ENCODE results near the gene WDR55.
"Not testable (repeated sequence)": the region's sequence is repeated elsewhere in the genome, so short reads cannot be mapped to it uniquely, and the experiment has no call there.

The WDR55 gene

DNA sequence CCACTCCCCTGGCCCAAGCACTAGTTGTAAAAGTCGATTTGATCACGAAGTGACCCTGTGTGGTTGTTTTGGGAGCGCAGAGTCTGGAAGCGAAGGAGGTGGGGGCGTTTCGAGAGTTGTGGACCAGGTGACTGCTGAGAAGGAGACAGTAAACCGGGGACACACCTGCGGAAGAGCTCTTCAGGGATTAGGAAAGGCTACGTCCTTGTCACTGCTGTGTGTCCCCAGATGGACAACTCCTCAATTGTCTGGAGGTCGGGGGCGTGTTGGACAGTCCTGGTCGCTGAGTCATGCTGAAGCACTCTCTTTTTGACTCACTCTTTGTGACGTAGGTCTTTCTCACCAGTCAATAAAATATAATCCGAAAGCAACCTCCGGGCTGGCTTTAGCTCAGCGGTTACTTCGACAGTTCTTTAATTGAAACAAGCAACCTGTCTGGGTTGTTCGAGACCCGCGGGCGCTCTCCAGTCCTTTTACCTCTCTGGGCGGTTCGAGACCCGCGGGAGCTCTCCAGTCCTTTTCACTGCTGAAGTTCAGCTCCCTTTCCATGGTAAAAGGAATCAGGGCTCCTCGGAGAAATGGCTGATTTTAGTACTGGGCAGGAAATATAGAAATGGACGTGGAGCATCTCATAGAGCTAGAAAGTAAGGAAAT, 46.3 kb downstream of the WDR55 start:
- DNase-seq (ENCODE audit: low read depth), result peak; percentile 96

DNA sequence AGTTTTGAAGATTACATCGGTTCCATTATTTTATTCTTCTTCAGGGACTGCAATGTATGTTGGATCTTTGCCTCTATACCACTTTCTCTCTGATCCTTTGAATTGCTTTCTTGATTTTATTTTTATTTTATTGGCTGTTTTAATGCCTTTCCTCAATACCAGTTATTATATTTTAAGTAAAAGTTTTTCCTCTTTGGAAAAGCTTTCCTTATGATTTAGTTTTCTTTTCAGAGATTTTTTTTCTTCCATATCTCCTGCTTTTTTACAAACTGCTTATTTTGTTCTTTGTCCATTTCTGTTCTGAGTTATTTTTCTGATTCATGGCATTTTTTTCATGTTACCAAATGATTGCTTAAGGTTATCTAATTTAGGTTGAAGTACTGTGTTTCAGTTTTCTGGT, 47.1 kb downstream of the WDR55 start:
- no peak for DNase-seq (ENCODE audit: low read depth)

DNA sequence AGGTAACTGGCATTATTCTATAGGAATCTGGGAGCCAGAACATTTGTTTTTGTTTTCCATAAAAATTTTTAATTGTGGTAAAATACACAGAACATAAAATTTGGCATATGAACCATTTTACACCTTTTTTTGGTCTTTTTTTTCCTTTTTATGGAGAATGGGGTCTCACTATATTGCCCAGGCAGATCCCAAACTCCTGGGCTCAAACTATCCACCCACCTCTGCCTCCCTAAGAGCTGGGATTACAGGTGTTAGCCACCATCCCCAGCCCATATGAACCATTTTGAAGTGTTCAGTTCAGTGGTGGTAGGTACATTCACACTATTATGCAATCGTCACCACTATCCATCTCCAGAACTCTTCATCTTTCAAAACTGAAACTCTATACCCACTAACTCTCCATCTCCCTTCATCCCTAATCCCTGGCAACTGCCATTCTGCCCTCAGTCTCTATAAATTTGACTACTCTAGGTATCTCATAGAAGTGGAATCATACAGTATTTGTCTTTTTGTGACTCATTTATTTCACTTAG, 48.9 kb downstream of the WDR55 start:
- no peak for DNase-seq (ENCODE audit: low read depth)

DNA sequence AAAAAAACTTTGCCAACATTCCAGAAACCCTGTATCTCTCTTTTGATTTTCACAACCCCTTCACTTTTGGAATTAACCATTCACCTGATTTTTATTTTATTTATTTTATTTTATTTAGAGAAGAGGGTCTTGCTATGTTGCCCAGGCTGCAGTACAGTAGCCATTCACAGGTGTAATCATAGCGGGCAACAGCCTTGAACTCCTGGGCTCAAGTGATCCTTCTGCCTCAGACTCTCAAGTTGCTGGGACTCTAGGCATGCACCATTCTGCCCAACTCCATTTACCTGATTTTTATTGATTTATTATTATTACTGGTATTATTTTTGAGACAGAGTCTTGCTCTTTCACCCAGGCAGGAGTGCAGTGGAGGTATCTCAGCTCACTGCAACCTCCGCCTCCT, 51.5 kb downstream of the WDR55 start:
- not testable (repeated sequence) for DNase-seq (ENCODE audit: low read depth)

DNA sequence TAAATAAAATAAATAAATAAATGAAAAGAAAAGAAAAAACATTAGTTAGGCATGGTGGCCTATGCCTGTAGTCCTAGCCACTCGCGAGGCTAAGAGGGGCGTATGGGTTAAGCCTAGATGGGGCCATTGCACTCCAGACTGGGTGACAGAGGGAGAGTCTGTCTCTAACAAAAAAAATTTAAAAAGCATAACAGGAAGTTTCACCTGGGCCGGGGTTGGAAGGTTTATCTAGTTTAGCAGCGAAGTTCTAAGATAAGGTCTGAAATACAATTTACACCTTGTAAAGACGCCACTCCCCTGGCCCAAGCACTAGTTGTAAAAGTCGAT, 53.5 kb downstream of the WDR55 start:
- DNase-seq (ENCODE audit: low read depth), result no peak

DNA sequence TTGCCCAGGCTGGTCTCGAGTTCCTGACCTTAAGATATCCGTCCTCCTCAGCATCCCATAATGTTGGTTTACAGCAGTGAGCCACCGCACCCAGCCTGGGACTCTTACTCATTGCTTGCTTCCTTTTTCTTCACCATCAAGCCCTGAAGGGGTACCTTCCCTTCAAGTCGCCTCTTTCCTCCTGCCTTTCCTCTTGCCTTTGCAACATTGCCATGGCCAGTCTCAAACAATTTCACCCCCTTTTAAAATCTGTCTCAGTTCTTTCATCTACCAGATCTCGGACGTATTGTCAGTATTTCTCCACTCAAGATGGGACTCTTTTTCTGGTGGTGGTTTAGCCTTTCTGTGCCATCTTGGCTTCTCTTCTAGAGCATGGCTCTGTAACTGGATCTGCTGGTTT, 56.0 kb downstream of the WDR55 start:
- not testable (repeated sequence) for DNase-seq (ENCODE audit: low read depth)

DNA sequence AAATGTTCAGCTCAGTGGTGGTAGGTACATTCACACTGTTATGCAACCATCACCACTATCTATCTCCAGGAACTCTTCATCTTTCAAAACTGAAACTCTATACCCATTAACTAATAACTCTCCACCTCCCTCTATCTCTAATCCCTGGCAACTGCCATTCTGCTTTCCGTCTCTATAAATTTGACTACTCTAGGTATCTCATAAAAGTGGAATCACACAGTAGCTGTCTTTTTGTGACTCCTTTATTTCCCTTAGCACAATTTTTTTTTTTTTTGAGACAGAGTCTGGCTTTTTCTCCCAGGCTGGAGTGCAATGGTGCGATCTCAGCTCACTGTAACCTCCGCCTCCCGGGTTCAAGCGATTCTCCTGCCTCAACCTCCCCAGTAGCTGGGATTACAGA, 56.7 kb downstream of the WDR55 start:
- not testable (repeated sequence) for DNase-seq (ENCODE audit: low read depth)

All from GM04504 (cell line).